ENCODE results near the gene PTPN4. TPM values are rescaled to one million over a fixed set of nuclear protein-coding genes. Genes with fewer than 3 reads are reported as not detected.
A peak's percentile ranks its signal among the peaks of the same experiment; 100 is the strongest.

Gene PTPN4, protein sequence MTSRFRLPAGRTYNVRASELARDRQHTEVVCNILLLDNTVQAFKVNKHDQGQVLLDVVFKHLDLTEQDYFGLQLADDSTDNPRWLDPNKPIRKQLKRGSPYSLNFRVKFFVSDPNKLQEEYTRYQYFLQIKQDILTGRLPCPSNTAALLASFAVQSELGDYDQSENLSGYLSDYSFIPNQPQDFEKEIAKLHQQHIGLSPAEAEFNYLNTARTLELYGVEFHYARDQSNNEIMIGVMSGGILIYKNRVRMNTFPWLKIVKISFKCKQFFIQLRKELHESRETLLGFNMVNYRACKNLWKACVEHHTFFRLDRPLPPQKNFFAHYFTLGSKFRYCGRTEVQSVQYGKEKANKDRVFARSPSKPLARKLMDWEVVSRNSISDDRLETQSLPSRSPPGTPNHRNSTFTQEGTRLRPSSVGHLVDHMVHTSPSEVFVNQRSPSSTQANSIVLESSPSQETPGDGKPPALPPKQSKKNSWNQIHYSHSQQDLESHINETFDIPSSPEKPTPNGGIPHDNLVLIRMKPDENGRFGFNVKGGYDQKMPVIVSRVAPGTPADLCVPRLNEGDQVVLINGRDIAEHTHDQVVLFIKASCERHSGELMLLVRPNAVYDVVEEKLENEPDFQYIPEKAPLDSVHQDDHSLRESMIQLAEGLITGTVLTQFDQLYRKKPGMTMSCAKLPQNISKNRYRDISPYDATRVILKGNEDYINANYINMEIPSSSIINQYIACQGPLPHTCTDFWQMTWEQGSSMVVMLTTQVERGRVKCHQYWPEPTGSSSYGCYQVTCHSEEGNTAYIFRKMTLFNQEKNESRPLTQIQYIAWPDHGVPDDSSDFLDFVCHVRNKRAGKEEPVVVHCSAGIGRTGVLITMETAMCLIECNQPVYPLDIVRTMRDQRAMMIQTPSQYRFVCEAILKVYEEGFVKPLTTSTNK
- total RNA-seq, result 10 to 100 TPM in 3 of 4 donors, 1 to 10 TPM in 1; 9.6 to 30.1 (median 18.4) TPM

DNA sequence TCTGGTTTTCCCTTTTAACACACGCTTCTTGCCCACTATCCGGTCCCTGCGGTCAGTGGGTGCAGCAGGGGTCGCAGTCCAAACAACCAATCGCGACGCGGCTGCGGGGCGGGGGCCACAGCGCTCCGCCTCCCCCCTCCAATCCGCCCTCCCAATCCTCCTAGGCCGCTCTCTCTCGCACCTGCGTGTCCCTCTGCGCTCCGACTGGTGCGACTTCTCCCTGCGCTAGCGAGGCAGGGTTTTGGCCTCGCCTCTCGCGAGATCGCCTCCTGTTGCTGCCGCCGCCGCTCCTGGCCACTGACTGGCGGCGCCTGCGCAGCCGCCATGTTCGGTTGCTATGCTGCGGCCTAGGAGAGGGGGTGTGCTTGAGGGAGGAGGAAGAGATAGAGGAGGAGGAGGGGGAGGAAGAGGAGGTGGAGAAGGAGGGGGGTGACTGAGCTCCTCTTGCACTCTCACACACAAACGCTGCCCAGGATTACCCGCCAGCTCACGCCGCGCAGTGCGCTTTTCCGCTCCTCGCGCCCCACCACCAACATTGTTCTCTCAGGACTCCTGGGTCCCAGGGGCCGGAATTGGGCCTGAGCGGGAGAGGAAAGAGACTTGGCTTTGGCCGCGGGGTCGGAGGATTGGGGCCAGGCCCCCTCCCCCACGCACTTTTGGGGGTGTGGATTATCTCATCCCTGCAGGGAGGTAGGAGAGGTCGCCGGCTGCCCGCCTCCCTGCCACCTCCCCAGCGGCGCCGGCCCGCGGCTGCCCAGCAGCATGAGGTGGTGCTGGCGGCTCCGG, at the start of gene PTPN4:
Gene PTPN4, plus strand, starts transcription at position 472 of the 786 bp plus-strand sequence. CDS start 49,932 bp downstream, outside the sequence.
- H3K9me3 ChIP-seq, result no peaks in the 10 kb centered on the region
- H3K4me1 ChIP-seq, result peaks cover 11 to 58% (median 14%) of the 10 kb centered on the region in 3 donors
- no peaks in the 10 kb centered on the region for H3K27me3 ChIP-seq
- H3K4me3 ChIP-seq, result peak within 1 kb of the TSS; percentile 78 to 96 (median 92)
- WGBS, 2 donors, result 0 to 1% methylated on average over 24 to 30 of the region's 59 CpGs
- no peaks in the 10 kb centered on the region for H3K36me3 ChIP-seq
- peak within 1 kb of the TSS; percentile 93 to 97 (median 96) for H3K27ac ChIP-seq
- peak; percentile 84 for DNase-seq
- intact Hi-C loops (cut with DNase I), result no loop called here
- TF ChIP-seq POLR2A (IDR thresholded peaks at IDR 0.05), result peak in 3 of 4 donors; percentile 71 to 91 (median 89)
- TF ChIP-seq, protein P1, sequence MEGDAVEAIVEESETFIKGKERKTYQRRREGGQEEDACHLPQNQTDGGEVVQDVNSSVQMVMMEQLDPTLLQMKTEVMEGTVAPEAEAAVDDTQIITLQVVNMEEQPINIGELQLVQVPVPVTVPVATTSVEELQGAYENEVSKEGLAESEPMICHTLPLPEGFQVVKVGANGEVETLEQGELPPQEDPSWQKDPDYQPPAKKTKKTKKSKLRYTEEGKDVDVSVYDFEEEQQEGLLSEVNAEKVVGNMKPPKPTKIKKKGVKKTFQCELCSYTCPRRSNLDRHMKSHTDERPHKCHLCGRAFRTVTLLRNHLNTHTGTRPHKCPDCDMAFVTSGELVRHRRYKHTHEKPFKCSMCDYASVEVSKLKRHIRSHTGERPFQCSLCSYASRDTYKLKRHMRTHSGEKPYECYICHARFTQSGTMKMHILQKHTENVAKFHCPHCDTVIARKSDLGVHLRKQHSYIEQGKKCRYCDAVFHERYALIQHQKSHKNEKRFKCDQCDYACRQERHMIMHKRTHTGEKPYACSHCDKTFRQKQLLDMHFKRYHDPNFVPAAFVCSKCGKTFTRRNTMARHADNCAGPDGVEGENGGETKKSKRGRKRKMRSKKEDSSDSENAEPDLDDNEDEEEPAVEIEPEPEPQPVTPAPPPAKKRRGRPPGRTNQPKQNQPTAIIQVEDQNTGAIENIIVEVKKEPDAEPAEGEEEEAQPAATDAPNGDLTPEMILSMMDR (IDR thresholded peaks at IDR 0.05), result peak in 1 of 6 experiments; percentile 26

DNA sequence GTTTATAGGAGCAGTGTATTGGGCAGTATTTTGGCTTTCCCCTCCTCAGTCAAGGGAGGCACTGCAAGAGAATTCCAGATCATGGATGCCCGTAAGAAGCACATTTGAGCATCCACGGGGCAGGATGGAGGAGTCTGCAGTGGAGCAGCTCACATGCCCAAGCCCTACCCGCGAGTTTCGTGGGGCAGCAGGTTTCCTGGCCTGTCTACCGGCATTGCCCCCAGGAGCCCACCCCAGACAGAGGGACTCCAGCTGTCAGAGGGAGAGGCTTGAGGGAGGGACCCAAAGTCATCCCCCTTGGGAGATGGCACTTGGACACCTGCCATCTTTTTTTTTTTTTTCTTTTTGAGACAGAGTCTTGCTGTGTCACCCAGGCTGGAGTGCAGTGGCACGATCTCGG, 49.4 kb upstream of the PTPN4 start:
- WGBS, 2 donors, result 75 to 82% methylated on average over 6 to 8 of the region's 8 CpGs
- intact Hi-C loops (cut with DNase I), result no loop called here
- H3K36me3 ChIP-seq, result no peaks in the 10 kb centered on the region
- no peaks in the 10 kb centered on the region for H3K27me3 ChIP-seq
- DNase-seq, result no peak
- no peak overlapping the region for H3K4me3 ChIP-seq
- no peak overlapping the region for H3K27ac ChIP-seq
- TF ChIP-seq, protein P1 (IDR thresholded peaks at IDR 0.05), result no peak
- no peak for TF ChIP-seq POLR2A (IDR thresholded peaks at IDR 0.05)
- peaks cover 0 to 1% (median 0%) of the 10 kb centered on the region in 3 donors for H3K9me3 ChIP-seq
- no peaks in the 10 kb centered on the region for H3K4me1 ChIP-seq

DNA sequence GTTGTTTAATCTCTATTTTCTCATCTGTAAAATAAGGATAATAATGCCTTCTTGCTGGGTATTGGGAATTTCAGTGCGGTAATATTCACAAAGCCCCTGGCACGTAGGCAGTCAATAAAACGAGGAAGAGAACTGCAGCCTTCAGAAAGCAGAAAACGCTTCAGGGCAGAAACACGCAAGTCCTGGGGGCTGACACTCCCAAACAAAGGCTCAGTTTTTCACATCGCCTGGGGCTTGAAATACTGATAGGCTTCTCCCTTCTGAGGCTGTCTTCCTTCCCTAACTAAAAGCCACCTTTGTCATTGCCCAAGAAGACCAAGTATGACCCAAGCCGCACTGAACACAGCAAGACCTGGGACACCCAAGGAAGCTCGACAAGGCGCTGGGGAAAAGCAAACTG, 48.4 kb upstream of the PTPN4 start:
- 89 to 92% methylated on average over 6 to 8 of the region's 9 CpGs for WGBS, 2 donors
- no peaks in the 10 kb centered on the region for H3K27me3 ChIP-seq
- H3K9me3 ChIP-seq, result no peaks in the 10 kb centered on the region
- H3K4me1 ChIP-seq, result no peaks in the 10 kb centered on the region
- no peak overlapping the region for H3K4me3 ChIP-seq
- no peak for DNase-seq
- H3K36me3 ChIP-seq, result no peaks in the 10 kb centered on the region
- H3K27ac ChIP-seq, result no peak overlapping the region
- intact Hi-C loops (cut with DNase I), result no loop called here
- TF ChIP-seq, protein P1 (IDR thresholded peaks at IDR 0.05), result no peak
- no peak for TF ChIP-seq POLR2A (IDR thresholded peaks at IDR 0.05)

DNA sequence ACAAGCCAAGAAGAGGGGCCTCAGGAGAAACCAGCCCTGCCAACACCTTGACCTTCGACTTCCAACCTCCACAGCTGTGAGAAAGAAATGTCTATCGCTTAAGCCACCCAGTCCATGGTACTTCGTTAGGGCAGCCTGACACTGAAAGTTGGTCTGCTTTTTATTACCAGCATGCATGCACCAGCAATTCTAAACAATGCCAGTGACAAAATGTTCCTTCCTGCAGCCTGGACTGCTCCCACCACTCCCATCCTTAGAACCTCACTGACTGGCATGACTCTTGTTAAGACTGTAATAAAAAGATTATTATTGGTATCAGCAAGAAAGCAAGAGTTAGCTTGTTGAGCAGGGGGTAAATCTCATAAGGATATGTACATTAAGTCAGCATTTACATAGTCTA, 47.2 kb upstream of the PTPN4 start:
- no peaks in the 10 kb centered on the region for H3K36me3 ChIP-seq
- H3K4me1 ChIP-seq, result no peaks in the 10 kb centered on the region
- no peak for DNase-seq
- no peak for TF ChIP-seq POLR2A (IDR thresholded peaks at IDR 0.05)
- TF ChIP-seq, protein P1 (IDR thresholded peaks at IDR 0.05), result no peak
- H3K27ac ChIP-seq, result no peak overlapping the region
- WGBS, 2 donors, result 75 to 80% methylated on average over 3 of the region's 3 CpGs
- intact Hi-C loops (cut with DNase I), result no loop called here
- no peaks in the 10 kb centered on the region for H3K9me3 ChIP-seq
- no peak overlapping the region for H3K4me3 ChIP-seq
- no peaks in the 10 kb centered on the region for H3K27me3 ChIP-seq

Data from esophagus squamous epithelium (tissue), 5 donors.